Astrocyte (in vitro differentiated cells and primary cell): ENCODE data around the gene XYLT1. TPM values are rescaled to one million over a fixed set of nuclear protein-coding genes. Genes with fewer than 3 reads are reported as not detected.
"Not testable (repeated sequence)": the region's sequence is repeated elsewhere in the genome, so short reads cannot be mapped to it uniquely, and the experiment has no call there.

Experiments used
- DNase-seq: peaks from one replicate; pipeline ENCODE4 v3.0.0-alpha.2; 2010; ENCODE audit warnings: low read depth
- FAIRE-seq: peaks from 2 replicates; lab custom pipeline; 2011; peaks lifted over from hg19 to GRCh38; lab: Jason Lieb, UNC
- H2AFZ ChIP-seq: 2 replicates; pipeline ENCODE4 v1.6.0; 2012; ENCODE audit warnings: low read depth, low read length, inconsistent platforms
- H3K27ac ChIP-seq: 2 replicates; pipeline ENCODE4 v1.5.1; 2011; ENCODE audit warnings: low read depth, low read length, inconsistent platforms
- H3K27me3 ChIP-seq: 2 replicates; pipeline ENCODE4 v1.6.0; 2011; ENCODE audit warnings: low read length, inconsistent platforms; ENCODE audit not compliant: insufficient read depth
- H3K36me3 ChIP-seq: 2 replicates; pipeline ENCODE4 v1.5.1; 2011; ENCODE audit warnings: low read length, inconsistent platforms; ENCODE audit not compliant: insufficient read depth
- H3K4me1 ChIP-seq: 2 replicates; pipeline ENCODE4 v1.5.1; 2011; ENCODE audit warnings: low read length, inconsistent platforms; ENCODE audit not compliant: insufficient read depth
- H3K4me2 ChIP-seq: 2 replicates; pipeline ENCODE4 v1.6.0; 2012; ENCODE audit warnings: low read length, inconsistent platforms
- H3K4me3 ChIP-seq: 2 replicates; pipeline ENCODE4 v1.5.1; 2011; ENCODE audit warnings: low read depth, mild to moderate bottlenecking, low read length, inconsistent platforms; ENCODE audit not compliant: insufficient read depth
- H3K79me2 ChIP-seq: 2 replicates; pipeline ENCODE4 v1.6.0; 2012; ENCODE audit warnings: mild to moderate bottlenecking, low read length, inconsistent platforms; ENCODE audit not compliant: insufficient read depth
- H3K9ac ChIP-seq: 2 replicates; pipeline ENCODE4 v1.6.0; 2012; ENCODE audit warnings: mild to moderate bottlenecking, low read length, inconsistent platforms
- H3K9me3 ChIP-seq: 2 replicates; pipeline ENCODE4 v1.5.1; 2012; ENCODE audit warnings: low read depth, mild to moderate bottlenecking, low read length, inconsistent platforms; ENCODE audit not compliant: insufficient read depth
- H4K20me1 ChIP-seq: 2 replicates; pipeline ENCODE4 v1.6.0; 2012; ENCODE audit warnings: low read length, inconsistent platforms; ENCODE audit not compliant: insufficient read depth
- H3K27ac Mint-ChIP-seq: one replicate; pipeline ENCODE4 v1.8.0; 2021; ENCODE audit warnings: mild to moderate bottlenecking, mixed read lengths; ENCODE audit not compliant: unreplicated experiment
- H3K27me3 Mint-ChIP-seq: one replicate; pipeline ENCODE4 v1.8.0; 2021; ENCODE audit warnings: low read depth, mixed read lengths; ENCODE audit not compliant: unreplicated experiment
- H3K36me3 Mint-ChIP-seq: one replicate; pipeline ENCODE4 v1.8.0; 2021; ENCODE audit warnings: low read depth, mixed read lengths; ENCODE audit not compliant: unreplicated experiment
- H3K4me1 Mint-ChIP-seq: one replicate; pipeline ENCODE4 v1.8.0; 2021; ENCODE audit warnings: low read depth, mixed read lengths; ENCODE audit not compliant: unreplicated experiment
- H3K4me3 Mint-ChIP-seq: one replicate; pipeline ENCODE4 v1.8.0; 2021; ENCODE audit warnings: mild to moderate bottlenecking, moderate library complexity, mixed read lengths; ENCODE audit not compliant: unreplicated experiment
- H3K9me3 Mint-ChIP-seq: one replicate; pipeline ENCODE4 v1.8.0; 2021; ENCODE audit warnings: mild to moderate bottlenecking, mixed read lengths; ENCODE audit not compliant: unreplicated experiment
- EZH2 ChIP-seq: IDR thresholded peaks from 2 replicates; pipeline ENCODE4 v1.6.1; 2012; ENCODE audit warnings: mild to moderate bottlenecking, low read length, inconsistent platforms; ENCODE audit not compliant: insufficient read depth
- total RNA-seq: library from RNA; stranded (reverse); gene quantifications from 2 replicates; pipeline ENCODE4 v1.2.1, GENCODE V29; 2021
- TF ChIP-seq, protein P1 (sequence below): IDR thresholded peaks from 2 replicates; pipeline ENCODE4 v1.5.1; 2011; ENCODE audit warnings: low read depth, mild to moderate bottlenecking, inconsistent platforms, low read length, moderate library complexity; ENCODE audit not compliant: insufficient read depth

Gene XYLT1
- total RNA-seq, 1 donor from 2014 or later = 22.9 TPM

- H3K4me2 ChIP-seq, H3K27me3 ChIP-seq, H2AFZ ChIP-seq, H3K36me3 ChIP-seq, H3K9ac ChIP-seq, H3K4me3 Mint-ChIP-seq, H3K4me1 Mint-ChIP-seq, H3K27ac ChIP-seq, H3K4me3 ChIP-seq, DNase-seq, H3K27me3 Mint-ChIP-seq, H3K9me3 ChIP-seq, H3K79me2 ChIP-seq, H4K20me1 ChIP-seq, H3K27ac Mint-ChIP-seq, H3K36me3 Mint-ChIP-seq, FAIRE-seq: not testable (repeated sequence)
- peaks cover 14% of the 10 kb centered on the region for H3K9me3 Mint-ChIP-seq
- peaks cover 11% of the 10 kb centered on the region for H3K4me1 ChIP-seq
Observed at GRCh38 chr16:17505828-17506227, 35.1 kb upstream of the XYLT1 start.

DNA sequence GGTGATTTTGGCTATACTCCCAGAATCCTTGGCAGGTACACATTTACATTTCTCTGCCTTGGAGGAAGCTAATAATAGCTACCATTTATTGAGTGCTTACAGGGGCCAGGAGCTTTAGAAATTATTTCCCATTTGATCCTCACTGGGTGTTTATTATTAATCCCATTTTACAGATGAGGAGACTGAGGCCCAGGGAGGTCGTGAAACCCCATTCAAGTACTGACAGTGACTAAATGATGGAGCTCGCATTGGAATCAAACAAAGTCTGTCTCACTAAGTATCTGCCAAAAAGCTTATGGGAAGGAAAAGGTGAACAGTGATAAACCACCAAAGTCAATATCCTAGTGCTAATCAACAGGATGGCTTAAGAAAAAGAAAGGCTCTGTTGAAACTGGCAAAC lies 33.3 kb upstream of the XYLT1 start:
- DNase-seq (no peak), FAIRE-seq (no peak)
- H2AFZ ChIP-seq = no peak overlapping the region
- Mint-ChIP-seq H3K9me3 (peaks cover 9% of the 10 kb centered on the region), H3K27ac (no peak overlapping the region), H3K36me3 (peaks cover 2% of the 10 kb centered on the region), H3K4me3 (no peak overlapping the region), H3K4me1 (peaks cover under 1% of the 10 kb centered on the region), H3K27me3 (no peaks in the 10 kb centered on the region)
- H4K20me1 ChIP-seq = no peaks in the 10 kb centered on the region
- H3K4me1 ChIP-seq = peaks cover under 1% of the 10 kb centered on the region
- H3K9ac ChIP-seq = no peak overlapping the region
- no peak overlapping the region for H3K4me3 ChIP-seq
- no peaks in the 10 kb centered on the region for H3K79me2 ChIP-seq
- no peaks in the 10 kb centered on the region for H3K27me3 ChIP-seq
- H3K4me2 ChIP-seq = no peak overlapping the region
- TF ChIP-seq EZH2 = no peak
- no peaks in the 10 kb centered on the region for H3K9me3 ChIP-seq
- H3K36me3 ChIP-seq = no peaks in the 10 kb centered on the region
- no peak overlapping the region for H3K27ac ChIP-seq

GRCh38 chr16:17503331-17503730 lies 32.6 kb upstream of the XYLT1 start:
- H3K27ac ChIP-seq = no peak overlapping the region
- Mint-ChIP-seq H3K4me1 (peaks cover 1% of the 10 kb centered on the region), H3K36me3 (peaks cover 2% of the 10 kb centered on the region), H3K27ac (no peak overlapping the region), H3K9me3 (peaks cover 4% of the 10 kb centered on the region), H3K4me3 (no peak overlapping the region), H3K27me3 (no peaks in the 10 kb centered on the region)
- TF ChIP-seq, protein P1, sequence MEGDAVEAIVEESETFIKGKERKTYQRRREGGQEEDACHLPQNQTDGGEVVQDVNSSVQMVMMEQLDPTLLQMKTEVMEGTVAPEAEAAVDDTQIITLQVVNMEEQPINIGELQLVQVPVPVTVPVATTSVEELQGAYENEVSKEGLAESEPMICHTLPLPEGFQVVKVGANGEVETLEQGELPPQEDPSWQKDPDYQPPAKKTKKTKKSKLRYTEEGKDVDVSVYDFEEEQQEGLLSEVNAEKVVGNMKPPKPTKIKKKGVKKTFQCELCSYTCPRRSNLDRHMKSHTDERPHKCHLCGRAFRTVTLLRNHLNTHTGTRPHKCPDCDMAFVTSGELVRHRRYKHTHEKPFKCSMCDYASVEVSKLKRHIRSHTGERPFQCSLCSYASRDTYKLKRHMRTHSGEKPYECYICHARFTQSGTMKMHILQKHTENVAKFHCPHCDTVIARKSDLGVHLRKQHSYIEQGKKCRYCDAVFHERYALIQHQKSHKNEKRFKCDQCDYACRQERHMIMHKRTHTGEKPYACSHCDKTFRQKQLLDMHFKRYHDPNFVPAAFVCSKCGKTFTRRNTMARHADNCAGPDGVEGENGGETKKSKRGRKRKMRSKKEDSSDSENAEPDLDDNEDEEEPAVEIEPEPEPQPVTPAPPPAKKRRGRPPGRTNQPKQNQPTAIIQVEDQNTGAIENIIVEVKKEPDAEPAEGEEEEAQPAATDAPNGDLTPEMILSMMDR = no peak
- no peak for TF ChIP-seq EZH2
- FAIRE-seq (no peak), DNase-seq (no peak)
- no peaks in the 10 kb centered on the region for H3K36me3 ChIP-seq
- H2AFZ ChIP-seq = no peak overlapping the region
- no peaks in the 10 kb centered on the region for H3K4me1 ChIP-seq
- no peaks in the 10 kb centered on the region for H3K79me2 ChIP-seq
- no peak overlapping the region for H3K4me2 ChIP-seq
- no peaks in the 10 kb centered on the region for H3K27me3 ChIP-seq
- H4K20me1 ChIP-seq = no peaks in the 10 kb centered on the region
- no peaks in the 10 kb centered on the region for H3K9me3 ChIP-seq
- no peak overlapping the region for H3K4me3 ChIP-seq
- no peak overlapping the region for H3K9ac ChIP-seq

GRCh38 chr16:17501321-17501720 lies 30.6 kb upstream of the XYLT1 start:
- H3K27me3 ChIP-seq = no peaks in the 10 kb centered on the region
- H3K79me2 ChIP-seq = no peaks in the 10 kb centered on the region
- no peak for FAIRE-seq
- H3K4me3 ChIP-seq = no peak overlapping the region
- no peak overlapping the region for H3K4me2 ChIP-seq
- no peak overlapping the region for H2AFZ ChIP-seq
- DNase-seq = no peak
- Mint-ChIP-seq H3K36me3 (no peaks in the 10 kb centered on the region), H3K27ac (no peak overlapping the region), H3K9me3 (no peaks in the 10 kb centered on the region), H3K4me3 (no peak overlapping the region), H3K4me1 (peaks cover 12% of the 10 kb centered on the region), H3K27me3 (no peaks in the 10 kb centered on the region)
- H3K9me3 ChIP-seq = no peaks in the 10 kb centered on the region
- TF ChIP-seq EZH2 = no peak
- TF ChIP-seq, protein P1 = no peak
- H3K27ac ChIP-seq = no peak overlapping the region
- no peaks in the 10 kb centered on the region for H4K20me1 ChIP-seq
- no peaks in the 10 kb centered on the region for H3K36me3 ChIP-seq
- H3K9ac ChIP-seq = no peak overlapping the region
- H3K4me1 ChIP-seq = peaks cover 4% of the 10 kb centered on the region
